SIG-M5 treated with dmso at 0.1 percent for 504 hours (cell line): ENCODE data around the gene SAMD14.

Source experiments
- DNase-seq: peaks from one replicate; lab custom pipeline; 2025; ENCODE audit not compliant: unreplicated experiment; lab: John Stamatoyannopoulos, UW

SAMD14 gene

GRCh38 chr17:50097455-50097854 lies 32.5 kb downstream of the SAMD14 start:
- DNase-seq = no peak

- no peak for DNase-seq
Observed at GRCh38 chr17:50096758-50097157, 33.2 kb downstream of the SAMD14 start.

GRCh38 chr17:50096092-50096491 lies 33.9 kb downstream of the SAMD14 start:
- DNase-seq = no peak

GRCh38 chr17:50095626-50096037 lies 34.3 kb downstream of the SAMD14 start:
- DNase-seq = no peak

GRCh38 chr17:50094753-50095619 lies 35.0 kb downstream of the SAMD14 start, which contains the start of gene PDK2:
Gene PDK2 (plus strand): TSS chr17:50095351. CDS start chr17:50095436, 85 bp downstream.
- peak; percentile 95 for DNase-seq

- peak; percentile 74 for DNase-seq
Observed at GRCh38 chr17:50094243-50094752, 35.7 kb downstream of the SAMD14 start.

- no peak for DNase-seq
Observed at GRCh38 chr17:50093807-50094206, 36.2 kb downstream of the SAMD14 start.

GRCh38 chr17:50093246-50093645 lies 36.7 kb downstream of the SAMD14 start:
- DNase-seq = no peak

- DNase-seq = no peak
Observed at GRCh38 chr17:50091918-50092285, 38.1 kb downstream of the SAMD14 start.

GRCh38 chr17:50090971-50091917 lies 38.7 kb downstream of the SAMD14 start:
- no peak for DNase-seq

GRCh38 chr17:50090071-50090470 lies 39.9 kb downstream of the SAMD14 start:
- no peak for DNase-seq

- DNase-seq = no peak
Observed at GRCh38 chr17:50088952-50089825, 40.8 kb downstream of the SAMD14 start.

- no peak for DNase-seq
Observed at GRCh38 chr17:50087912-50088405, 42.0 kb downstream of the SAMD14 start.

- peak; percentile 67 for DNase-seq
Observed at GRCh38 chr17:50087246-50087911, 42.6 kb downstream of the SAMD14 start.

GRCh38 chr17:50081757-50082156 lies 48.2 kb downstream of the SAMD14 start:
- no peak for DNase-seq

- no peak for DNase-seq
Observed at GRCh38 chr17:50080827-50081226, 49.1 kb downstream of the SAMD14 start.

- DNase-seq = no peak
Observed at GRCh38 chr17:50080096-50080480, 49.9 kb downstream of the SAMD14 start.

- peak; percentile 24 for DNase-seq
Observed at GRCh38 chr17:50079334-50080095, 50.4 kb downstream of the SAMD14 start.

GRCh38 chr17:50078430-50078829 lies 51.5 kb downstream of the SAMD14 start:
- DNase-seq = no peak
